Body of pancreas (tissue), 4 donors: Measurements from ENCODE around the gene BCAT1.

Experiments
- CTCF ChIP-seq, 7 experiments: fragments of 450-650 bp in 4 of 7; fragments of 200-600 bp in 3 of 7; sonication (generic) in 3 of 7; IDR thresholded peaks; one replicate each; pipeline ENCODE4 v1.5.1; 2016 to 2019; ENCODE audit warnings: antibody characterized with exemption in 7 of 7
- POLR2A ChIP-seq, 3 donors: fragments of 450-650 bp; IDR thresholded peaks; one replicate each; pipeline ENCODE4 v1.6.1; 2016; ENCODE audit warnings: antibody characterized with exemption in 3 of 3, mild to moderate bottlenecking in 2 of 3

DNA sequence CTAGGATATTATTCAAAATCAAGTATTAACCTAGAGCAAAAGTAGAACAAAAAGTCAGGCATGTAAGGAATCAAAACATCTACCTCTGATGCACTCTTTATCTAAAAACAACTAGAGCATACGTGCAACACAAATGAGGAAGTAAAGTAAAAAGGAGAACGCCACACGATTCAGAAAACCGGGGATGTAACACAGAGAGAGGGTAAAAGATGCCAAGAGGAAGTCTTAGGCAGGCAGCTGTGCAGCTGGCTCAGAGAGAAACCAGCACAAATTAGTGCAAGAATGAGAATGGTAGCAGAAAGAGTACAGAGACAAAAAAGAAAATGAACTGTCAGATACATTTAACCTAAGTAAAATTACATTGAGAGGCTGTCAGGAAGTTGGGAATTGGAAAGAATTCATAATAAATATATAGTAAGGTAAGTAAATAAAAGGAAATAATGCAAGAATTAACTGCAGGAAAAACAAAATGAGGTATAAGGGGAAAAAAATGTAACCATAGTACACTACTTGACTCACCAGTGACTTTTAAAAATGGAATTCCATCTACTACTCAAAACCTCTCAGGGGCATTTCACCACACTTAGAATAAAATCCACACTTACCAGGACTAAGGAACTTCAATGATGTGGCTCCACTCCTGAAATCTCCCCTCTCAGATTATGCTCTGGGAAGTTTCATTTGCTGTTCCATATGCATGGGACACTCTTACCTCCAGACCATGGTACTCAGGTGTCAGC lies 17.1 kb downstream of the BCAT1 start:
- TF ChIP-seq CTCF (IDR thresholded peaks at IDR 0.05), result no peak
- TF ChIP-seq POLR2A (IDR thresholded peaks at IDR 0.05), result no peak
